ENCODE data around the gene TAL1. TPM values are rescaled to one million over a fixed set of nuclear protein-coding genes. Genes with fewer than 3 reads are reported as not detected.
A peak's percentile ranks its signal among the peaks of the same experiment; 100 is the strongest.
"Not testable (repeated sequence)": the region's sequence is repeated elsewhere in the genome, so short reads cannot be mapped to it uniquely, and the experiment has no call there.

Gene TAL1
- total RNA-seq, 1 donor from 2014 or later: not detected

GRCh38 chr1:47194311-47194710 is 37.7 kb downstream of the TAL1 start:
- DNase-seq (no peak), ATAC-seq (ENCODE audit: low read depth) (no peak)
- H3K27ac Mint-ChIP-seq: no peak overlapping the region
- no peak for TF ChIP-seq CTCF (IDR thresholded peaks at IDR 0.05)
- no peak overlapping the region for H3K4me3 Mint-ChIP-seq
- no peaks in the 10 kb centered on the region for H3K4me1 Mint-ChIP-seq
- H3K9me3 Mint-ChIP-seq: no peaks in the 10 kb centered on the region
- no peaks in the 10 kb centered on the region for H3K36me3 Mint-ChIP-seq (ENCODE audit: low read depth)
- intact Hi-C loops (cut with micrococcal nuclease): loop anchor here (5.0 to 10.0 kb wide), 3 partner anchors 140 to 1043 kb away; partner anchors contain the start of genes CMPK1 and FOXD2
- ChIA-PET POLR2A (no interaction called here), CTCF (interaction anchor here (1.2 to 3.8 kb wide), 7 partner anchors 10 to 515 kb away, joined by 3 to 25 read pairs (median 14); partner anchors contain the start of gene CMPK1)
- peaks cover 30% of the 10 kb centered on the region for H3K27me3 Mint-ChIP-seq

- POLR2A ChIA-PET; ATAC-seq (ENCODE audit: low read depth); H3K27ac Mint-ChIP-seq; H3K4me3 Mint-ChIP-seq; DNase-seq; H3K36me3 Mint-ChIP-seq (ENCODE audit: low read depth); H3K4me1 Mint-ChIP-seq; H3K9me3 Mint-ChIP-seq: not testable (repeated sequence)
- CTCF ChIA-PET: interaction anchor here (0.6 to 3.8 kb wide), 11 partner anchors 10 to 562 kb away, joined by 3 to 25 read pairs (median 6); no protein-coding TSS in a partner anchor
- intact Hi-C loops (cut with micrococcal nuclease): loop anchor here (1.0 to 10.0 kb wide), 6 partner anchors 69 to 1044 kb away; partner anchors contain the start of genes CMPK1 and FOXD2
- H3K27me3 Mint-ChIP-seq: peaks cover 23% of the 10 kb centered on the region
Observed at GRCh38 chr1:47193496-47193895, 38.5 kb downstream of the TAL1 start.

GRCh38 chr1:47192458-47193384 is 39.3 kb downstream of the TAL1 start:
- TF ChIP-seq CTCF (IDR thresholded peaks at IDR 0.05): peak; percentile 18
- ChIA-PET CTCF (interaction anchor here (0.6 to 3.8 kb wide), 17 partner anchors 9 to 563 kb away, joined by 3 to 25 read pairs (median 4); partner anchors contain the start of gene FOXD2), POLR2A (no interaction called here)
- no peaks in the 10 kb centered on the region for H3K36me3 Mint-ChIP-seq (ENCODE audit: low read depth)
- no peaks in the 10 kb centered on the region for H3K4me1 Mint-ChIP-seq
- DNase-seq (peak; percentile 61), ATAC-seq (ENCODE audit: low read depth) (peak; percentile 75)
- H3K4me3 Mint-ChIP-seq: no peak overlapping the region
- no peaks in the 10 kb centered on the region for H3K9me3 Mint-ChIP-seq
- peaks cover 16% of the 10 kb centered on the region for H3K27me3 Mint-ChIP-seq
- intact Hi-C loops (cut with micrococcal nuclease): loop anchor here (1.0 to 10.0 kb wide), 6 partner anchors 70 to 1045 kb away; partner anchors contain the start of genes CMPK1 and FOXD2
- no peak overlapping the region for H3K27ac Mint-ChIP-seq

GRCh38 chr1:47191940-47192457 is 40.0 kb downstream of the TAL1 start:
- ChIA-PET POLR2A (no interaction called here), CTCF (interaction anchor here (0.9 to 3.8 kb wide), 10 partner anchors 8 to 564 kb away, joined by 3 to 25 read pairs (median 6); partner anchors contain the start of gene FOXD2)
- no peak for TF ChIP-seq CTCF (IDR thresholded peaks at IDR 0.05)
- no peak for DNase-seq
- Mint-ChIP-seq H3K9me3 (no peaks in the 10 kb centered on the region), H3K27me3 (peaks cover 15% of the 10 kb centered on the region), H3K4me1 (no peaks in the 10 kb centered on the region), H3K36me3 (ENCODE audit: low read depth) (no peaks in the 10 kb centered on the region), H3K27ac (no peak overlapping the region), H3K4me3 (no peak overlapping the region)
- no peak for ATAC-seq (ENCODE audit: low read depth)
- intact Hi-C loops (cut with micrococcal nuclease): loop anchor here (2.0 to 10.0 kb wide), 4 partner anchors 71 to 1045 kb away; partner anchors contain the start of genes CMPK1 and FOXD2

- H3K27ac Mint-ChIP-seq: no peak overlapping the region
Observed at GRCh38 chr1:47190857-47191256, 41.2 kb downstream of the TAL1 start.

More at GRCh38 chr1:47190857-47191256, 41.2 kb downstream of the TAL1 start:
- no peaks in the 10 kb centered on the region for H3K36me3 Mint-ChIP-seq (ENCODE audit: low read depth)
- no peak for TF ChIP-seq CTCF (IDR thresholded peaks at IDR 0.05)
- CTCF ChIA-PET: interaction anchor here (1.1 to 3.8 kb wide), 3 partner anchors 10 to 245 kb away, joined by 3 to 25 read pairs (median 4); no protein-coding TSS in a partner anchor
- no peak for DNase-seq
- POLR2A ChIA-PET: no interaction called here
- ATAC-seq (ENCODE audit: low read depth): no peak
- H3K9me3 Mint-ChIP-seq: no peaks in the 10 kb centered on the region
- H3K4me3 Mint-ChIP-seq: no peak overlapping the region
- intact Hi-C loops (cut with micrococcal nuclease): loop anchor here (5.0 to 10.0 kb wide), 3 partner anchors 144 to 1046 kb away; partner anchors contain the start of genes CMPK1 and FOXD2
- H3K4me1 Mint-ChIP-seq: no peaks in the 10 kb centered on the region
- H3K27me3 Mint-ChIP-seq: peaks cover 18% of the 10 kb centered on the region
